ENCODE measurements around the gene UGT2A3.

- no peak for TF ChIP-seq POLR2A (IDR thresholded peaks at IDR 0.05; ENCODE audit: low read depth, low read length)
- no peak for TF ChIP-seq CTCF (conservative IDR thresholded peaks at IDR 0.05; ENCODE audit: low read depth, low read length)
- TF ChIP-seq CEBPB (IDR thresholded peaks at IDR 0.05; ENCODE audit: low read depth, low read length) = no peak
- no peak for TF ChIP-seq MAZ (IDR thresholded peaks at IDR 0.05; ENCODE audit: borderline replicate concordance, low read depth, low read length)
- TF ChIP-seq SMC3 (IDR thresholded peaks at IDR 0.05; ENCODE audit: low read depth, low read length) = no peak
- TF ChIP-seq RFX5 (IDR thresholded peaks at IDR 0.05; ENCODE audit: low read depth, low read length) = no peak
- no peak for TF ChIP-seq CHD1 (IDR thresholded peaks at IDR 0.05; ENCODE audit: low read depth, low read length)
- TF ChIP-seq ELK1 (IDR thresholded peaks at IDR 0.05; ENCODE audit: borderline replicate concordance, low read depth, low read length) = no peak
Observed at GRCh38 chr4:68960294-68961163, 8.9 kb upstream of the UGT2A3 start.
